ENCODE measurements around the gene FOXP1.

FOXP1 gene

DNA sequence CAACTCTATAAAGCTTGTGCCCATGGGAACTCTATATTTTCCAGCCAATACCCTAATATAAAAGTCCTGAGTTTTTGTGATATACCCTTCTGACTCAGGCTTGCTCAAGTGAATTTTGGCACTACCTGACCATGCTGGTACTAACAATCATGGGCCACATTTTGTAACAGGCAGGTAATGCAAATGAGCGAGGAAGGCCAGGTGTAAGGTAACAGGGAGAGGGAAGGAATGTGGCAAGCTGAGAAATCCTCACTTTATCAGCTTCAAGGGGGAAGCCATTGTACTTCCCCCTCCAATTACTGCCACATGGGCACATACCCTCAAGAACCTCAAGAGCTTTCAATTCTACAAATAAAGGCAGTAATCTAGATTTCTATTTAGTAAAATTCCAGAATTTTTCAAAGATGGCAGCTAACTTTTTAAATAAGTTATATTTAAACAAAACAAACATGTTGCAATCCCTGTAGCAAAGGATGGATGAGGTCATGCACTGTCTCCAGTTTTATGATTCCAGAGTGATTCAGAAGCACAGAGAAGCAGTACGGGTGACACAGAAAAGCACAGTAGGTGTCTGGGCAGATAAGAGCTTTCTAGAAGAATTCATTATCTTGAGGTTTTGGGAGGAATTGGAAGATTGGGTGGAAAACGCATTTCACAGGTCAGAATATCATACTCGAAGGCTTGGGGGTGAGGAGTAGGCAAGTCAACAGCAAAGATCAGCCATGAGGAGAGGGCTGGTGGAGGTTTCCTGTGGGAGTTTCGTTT lies 87.6 kb downstream of the FOXP1 start:
- H3K36me3 ChIP-seq (ENCODE audit: low read depth), result peaks cover 26% of the 10 kb centered on the region
- H3K27me3 ChIP-seq (ENCODE audit: insufficient read depth, poor library complexity, severe bottlenecking), result no peaks in the 10 kb centered on the region
- peak overlapping the region; percentile 12 for H3K4me3 ChIP-seq (ENCODE audit: severe bottlenecking)
- H3K27ac ChIP-seq (ENCODE audit: poor library complexity, severe bottlenecking), result peak overlapping the region; percentile 96
- H3K4me1 ChIP-seq (ENCODE audit: insufficient read depth, poor library complexity, severe bottlenecking), result peaks cover 24% of the 10 kb centered on the region
- TF ChIP-seq, protein P1, sequence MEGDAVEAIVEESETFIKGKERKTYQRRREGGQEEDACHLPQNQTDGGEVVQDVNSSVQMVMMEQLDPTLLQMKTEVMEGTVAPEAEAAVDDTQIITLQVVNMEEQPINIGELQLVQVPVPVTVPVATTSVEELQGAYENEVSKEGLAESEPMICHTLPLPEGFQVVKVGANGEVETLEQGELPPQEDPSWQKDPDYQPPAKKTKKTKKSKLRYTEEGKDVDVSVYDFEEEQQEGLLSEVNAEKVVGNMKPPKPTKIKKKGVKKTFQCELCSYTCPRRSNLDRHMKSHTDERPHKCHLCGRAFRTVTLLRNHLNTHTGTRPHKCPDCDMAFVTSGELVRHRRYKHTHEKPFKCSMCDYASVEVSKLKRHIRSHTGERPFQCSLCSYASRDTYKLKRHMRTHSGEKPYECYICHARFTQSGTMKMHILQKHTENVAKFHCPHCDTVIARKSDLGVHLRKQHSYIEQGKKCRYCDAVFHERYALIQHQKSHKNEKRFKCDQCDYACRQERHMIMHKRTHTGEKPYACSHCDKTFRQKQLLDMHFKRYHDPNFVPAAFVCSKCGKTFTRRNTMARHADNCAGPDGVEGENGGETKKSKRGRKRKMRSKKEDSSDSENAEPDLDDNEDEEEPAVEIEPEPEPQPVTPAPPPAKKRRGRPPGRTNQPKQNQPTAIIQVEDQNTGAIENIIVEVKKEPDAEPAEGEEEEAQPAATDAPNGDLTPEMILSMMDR (IDR thresholded peaks at IDR 0.05; ENCODE audit: poor library complexity, severe bottlenecking), result no peak
- DNase-seq (ENCODE audit: low spot score) (no peak), ATAC-seq (ENCODE audit: low read depth) (peak; percentile 95)
- no peaks in the 10 kb centered on the region for H3K9me3 ChIP-seq (ENCODE audit: severe bottlenecking)

DNA sequence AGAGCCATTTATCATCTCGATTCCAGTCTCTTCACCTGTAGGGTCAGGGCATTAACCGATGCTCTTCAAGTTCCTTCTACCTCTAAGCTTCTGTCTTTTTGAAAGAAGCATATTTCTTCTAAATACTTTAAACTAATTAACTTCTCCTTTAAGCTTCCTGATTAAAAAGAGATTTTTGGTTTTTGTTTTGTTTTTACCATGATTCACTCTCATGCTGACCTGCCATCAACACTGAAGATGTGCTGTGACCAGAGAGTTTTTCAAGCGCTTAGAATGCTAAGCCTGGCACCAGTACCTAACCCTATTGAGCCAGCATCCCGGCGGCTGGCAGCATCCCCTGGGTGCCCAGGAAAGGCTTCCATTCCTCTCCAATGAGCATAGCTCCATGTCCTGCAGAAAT lies 89.3 kb downstream of the FOXP1 start:
- Histone ChIP-seq H3K9me3 (ENCODE audit: severe bottlenecking) (no peaks in the 10 kb centered on the region), H3K27ac (ENCODE audit: poor library complexity, severe bottlenecking) (peak overlapping the region; percentile 96), H3K4me3 (ENCODE audit: severe bottlenecking) (no peak overlapping the region), H3K27me3 (ENCODE audit: insufficient read depth, poor library complexity, severe bottlenecking) (no peaks in the 10 kb centered on the region), H3K36me3 (ENCODE audit: low read depth) (peaks cover 29% of the 10 kb centered on the region), H3K4me1 (ENCODE audit: insufficient read depth, poor library complexity, severe bottlenecking) (peaks cover 24% of the 10 kb centered on the region)
- no peak for ATAC-seq (ENCODE audit: low read depth)
- no peak for DNase-seq (ENCODE audit: low spot score)
- TF ChIP-seq, protein P1 (IDR thresholded peaks at IDR 0.05; ENCODE audit: poor library complexity, severe bottlenecking), result no peak

DNA sequence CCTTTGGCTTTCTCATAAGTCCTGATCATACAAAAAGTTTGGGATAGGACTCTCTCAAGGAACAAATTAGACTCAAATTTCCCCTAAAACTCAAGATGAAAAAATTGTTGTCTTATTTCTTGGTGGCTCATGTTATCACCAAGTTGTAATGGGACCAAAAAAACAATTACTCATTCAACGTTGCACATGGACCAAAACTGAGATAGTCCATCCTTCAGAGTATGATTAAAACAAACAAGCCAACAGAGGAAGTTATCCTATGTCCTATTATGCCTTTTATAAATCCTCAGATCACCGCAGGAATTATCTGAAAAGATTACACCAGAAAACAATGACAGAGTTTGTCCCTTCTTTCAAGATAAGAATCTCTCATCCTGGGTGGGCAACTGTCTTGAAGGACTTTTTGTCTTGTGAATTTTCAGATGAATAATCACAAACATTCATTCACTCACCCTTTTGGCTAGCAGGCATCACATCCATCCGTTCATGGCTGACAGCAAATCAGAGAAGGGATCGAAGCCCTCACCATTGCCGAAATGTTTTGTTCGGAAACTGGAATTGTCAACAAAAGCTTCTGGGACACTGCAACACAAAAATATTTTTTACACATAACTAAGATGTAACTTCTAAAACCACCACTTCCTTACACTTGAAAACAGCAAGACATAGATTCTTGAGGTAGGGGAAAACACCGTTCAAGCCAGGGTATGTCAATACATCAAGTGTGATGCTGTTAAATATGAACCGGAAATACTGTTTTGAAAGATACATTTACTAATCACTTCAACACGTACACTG lies 90.4 kb downstream of the FOXP1 start:
- TF ChIP-seq, protein P1 (IDR thresholded peaks at IDR 0.05; ENCODE audit: poor library complexity, severe bottlenecking), result no peak
- DNase-seq (ENCODE audit: low spot score), result no peak

DNA sequence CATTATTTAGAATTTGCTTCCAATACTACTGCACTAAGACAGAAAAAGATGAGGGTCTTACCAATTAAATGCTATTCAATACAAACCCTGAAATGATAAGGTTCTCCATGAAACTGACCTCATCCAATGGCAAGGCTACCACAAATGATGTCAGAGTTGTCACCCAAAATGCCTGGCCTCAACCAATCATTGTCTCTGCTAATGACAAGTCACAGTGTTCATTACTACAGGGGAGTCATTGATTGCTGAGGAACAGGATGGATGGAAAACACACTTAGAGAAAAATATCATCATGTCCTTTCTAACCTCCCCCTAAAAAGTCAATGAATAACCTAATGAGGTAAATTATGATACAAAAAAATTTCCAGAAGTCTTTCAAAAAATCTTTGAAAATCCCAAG lies 91.0 kb downstream of the FOXP1 start:
- DNase-seq (ENCODE audit: low spot score), result no peak
- no peaks in the 10 kb centered on the region for H3K27me3 ChIP-seq (ENCODE audit: insufficient read depth, poor library complexity, severe bottlenecking)
- TF ChIP-seq, protein P1 (IDR thresholded peaks at IDR 0.05; ENCODE audit: poor library complexity, severe bottlenecking), result no peak
- H3K36me3 ChIP-seq (ENCODE audit: low read depth), result peaks cover 36% of the 10 kb centered on the region
- no peak overlapping the region for H3K27ac ChIP-seq (ENCODE audit: poor library complexity, severe bottlenecking)
- H3K9me3 ChIP-seq (ENCODE audit: severe bottlenecking), result no peaks in the 10 kb centered on the region
- H3K4me1 ChIP-seq (ENCODE audit: insufficient read depth, poor library complexity, severe bottlenecking), result peaks cover 24% of the 10 kb centered on the region
- ATAC-seq (ENCODE audit: low read depth), result no peak
- H3K4me3 ChIP-seq (ENCODE audit: severe bottlenecking), result no peak overlapping the region

More for the DNA sequence above, 90.4 kb downstream of the FOXP1 start:
- no peak overlapping the region for H3K4me3 ChIP-seq (ENCODE audit: severe bottlenecking)
- peaks cover 31% of the 10 kb centered on the region for H3K36me3 ChIP-seq (ENCODE audit: low read depth)
- H3K27ac ChIP-seq (ENCODE audit: poor library complexity, severe bottlenecking), result no peak overlapping the region
- H3K27me3 ChIP-seq (ENCODE audit: insufficient read depth, poor library complexity, severe bottlenecking), result no peaks in the 10 kb centered on the region
- H3K4me1 ChIP-seq (ENCODE audit: insufficient read depth, poor library complexity, severe bottlenecking), result peaks cover 24% of the 10 kb centered on the region
- no peak for ATAC-seq (ENCODE audit: low read depth)
- H3K9me3 ChIP-seq (ENCODE audit: severe bottlenecking), result no peaks in the 10 kb centered on the region
